HEK293T (cell line): ENCODE data around the gene FBXW8.
"Not testable (repeated sequence)": the region's sequence is repeated elsewhere in the genome, so short reads cannot be mapped to it uniquely, and the experiment has no call there.

Experiments
- CTCF ChIA-PET: fragments of 350-600 bp; formaldehyde crosslinking; extraction: SDS; loops from one replicate; lab custom pipeline; 2021; ENCODE audit warnings: antibody characterized with exemption, inconsistent platforms; lab: Yijun Ruan, JAX
- POLR2A ChIA-PET: fragments of 350-600 bp; formaldehyde crosslinking; extraction: SDS; loops from one replicate; lab custom pipeline; 2020; ENCODE audit warnings: antibody characterized with exemption, inconsistent platforms; lab: Yijun Ruan, JAX
- DNase-seq: peaks from one replicate; pipeline ENCODE4 v3.0.0; 2012; ENCODE audit warnings: mixed read lengths; ENCODE audit errors: extremely low spot score
- ARNT ChIP-seq: fragments of 450-650 bp; IDR thresholded peaks from 2 replicates; pipeline ENCODE4 v1.6.1; 2017; ENCODE audit warnings: mild to moderate bottlenecking
- BHLHE40 ChIP-seq: fragments of 450-650 bp; IDR thresholded peaks from 2 replicates; pipeline ENCODE4 v1.6.1; 2016; ENCODE audit warnings: mild to moderate bottlenecking, moderate library complexity, borderline replicate concordance
- CTBP1 ChIP-seq: fragments of 450-650 bp; IDR thresholded peaks from 2 replicates; pipeline ENCODE4 v1.6.1; 2016; ENCODE audit warnings: borderline replicate concordance
- ELF4 ChIP-seq: fragments of 450-650 bp; IDR thresholded peaks from 2 replicates; pipeline ENCODE4 v1.6.1; 2017; ENCODE audit warnings: antibody characterized with exemption
- FOXA1 ChIP-seq: fragments of 450-650 bp; IDR thresholded peaks from 2 replicates; pipeline ENCODE4 v1.6.1; 2016; ENCODE audit warnings: mild to moderate bottlenecking
- FOXK2 ChIP-seq: fragments of 450-650 bp; IDR thresholded peaks from 2 replicates; pipeline ENCODE4 v1.6.1; 2016; ENCODE audit warnings: mild to moderate bottlenecking
- FOXM1 ChIP-seq: fragments of 450-650 bp; IDR thresholded peaks from 2 replicates; pipeline ENCODE4 v1.6.1; 2017; ENCODE audit warnings: mild to moderate bottlenecking, borderline replicate concordance
- HDGF ChIP-seq: fragments of 450-650 bp; IDR thresholded peaks from 2 replicates; pipeline ENCODE4 v1.6.1; 2017; ENCODE audit warnings: antibody characterized with exemption, borderline replicate concordance
- L3MBTL2 ChIP-seq: fragments of 450-650 bp; conservative IDR thresholded peaks from 2 replicates; pipeline ENCODE4 v1.6.1; 2016; ENCODE audit warnings: mild to moderate bottlenecking
- LEF1 ChIP-seq: fragments of 450-650 bp; IDR thresholded peaks from 2 replicates; pipeline ENCODE4 v1.6.1; 2017; ENCODE audit warnings: mild to moderate bottlenecking, borderline replicate concordance
- NFRKB ChIP-seq: fragments of 450-650 bp; IDR thresholded peaks from 2 replicates; pipeline ENCODE4 v1.6.1; 2016; ENCODE audit warnings: mild to moderate bottlenecking, moderate library complexity
- PKNOX1 ChIP-seq: fragments of 450-650 bp; IDR thresholded peaks from 2 replicates; pipeline ENCODE4 v1.6.1; 2016
- SP1 ChIP-seq: fragments of 450-650 bp; IDR thresholded peaks from 2 replicates; pipeline ENCODE4 v1.6.1; 2017
- SUZ12 ChIP-seq: fragments of 450-650 bp; IDR thresholded peaks from 2 replicates; pipeline ENCODE4 v1.6.1; 2016; ENCODE audit warnings: mild to moderate bottlenecking
- TARDBP ChIP-seq: fragments of 450-650 bp; IDR thresholded peaks from 2 replicates; pipeline ENCODE4 v1.6.1; 2016
- ZNF384 ChIP-seq: fragments of 450-650 bp; IDR thresholded peaks from 2 replicates; pipeline ENCODE4 v1.6.1; 2016

Gene FBXW8

GRCh38 chr12:117053050-117053400, 142.3 kb downstream of the FBXW8 start:
- ChIA-PET CTCF (no interaction called here), POLR2A (no interaction called here)

GRCh38 chr12:117053597-117054201, 142.9 kb downstream of the FBXW8 start:
- TF ChIP-seq ELF4, result no peak
- TF ChIP-seq FOXK2, result no peak
- no peak for TF ChIP-seq SUZ12
- no peak for TF ChIP-seq HDGF
- no peak for TF ChIP-seq FOXM1
- no peak for TF ChIP-seq ZNF384
- TF ChIP-seq L3MBTL2, result no peak
- no peak for TF ChIP-seq BHLHE40
- no peak for TF ChIP-seq TARDBP
- no peak for TF ChIP-seq NFRKB
- TF ChIP-seq PKNOX1, result no peak
- no peak for TF ChIP-seq LEF1
- no peak for TF ChIP-seq FOXA1
- no peak for TF ChIP-seq ARNT
- TF ChIP-seq CTBP1, result no peak
- TF ChIP-seq SP1, result no peak
- POLR2A ChIA-PET, result no interaction called here
- CTCF ChIA-PET, result no interaction called here
- DNase-seq, result no peak

More at GRCh38 chr12:117053050-117053400, 142.3 kb downstream of the FBXW8 start:
- TF ChIP-seq LEF1 (no peak), ELF4 (no peak), TARDBP (no peak), CTBP1 (no peak), PKNOX1 (no peak), ZNF384 (no peak), L3MBTL2 (no peak), NFRKB (no peak), FOXA1 (no peak), BHLHE40 (no peak), FOXM1 (no peak), SP1 (no peak), HDGF (no peak), ARNT (no peak), SUZ12 (no peak), FOXK2 (no peak)
- no peak for DNase-seq

- ChIA-PET POLR2A (no interaction called here), CTCF (no interaction called here)
- TF ChIP-seq LEF1, result no peak
- TF ChIP-seq FOXM1, result no peak
- TF ChIP-seq SP1, result no peak
- no peak for TF ChIP-seq SUZ12
- no peak for TF ChIP-seq TARDBP
- no peak for TF ChIP-seq ZNF384
- TF ChIP-seq PKNOX1, result no peak
- no peak for TF ChIP-seq L3MBTL2
- no peak for DNase-seq
Observed at GRCh38 chr12:117054279-117054678, 143.5 kb downstream of the FBXW8 start.

- DNase-seq, POLR2A ChIA-PET, CTCF ChIA-PET: not testable (repeated sequence)
Observed at GRCh38 chr12:117057626-117058025, 146.9 kb downstream of the FBXW8 start.

GRCh38 chr12:117058442-117059072, 147.8 kb downstream of the FBXW8 start:
- CTCF ChIA-PET, result interaction anchor here (0.6 to 0.7 kb wide), 2 partner anchors 77 to 310 kb away, joined by 3 read pairs; no protein-coding TSS in a partner anchor
- DNase-seq, result no peak
- TF ChIP-seq SUZ12, result no peak
- TF ChIP-seq ARNT, result no peak
- TF ChIP-seq BHLHE40, result no peak
- no peak for TF ChIP-seq FOXA1
- POLR2A ChIA-PET, result no interaction called here

- no peak for DNase-seq
- ChIA-PET CTCF (no interaction called here), POLR2A (no interaction called here)
- TF ChIP-seq TARDBP (no peak), FOXK2 (no peak), SUZ12 (no peak), L3MBTL2 (no peak), ARNT (no peak), FOXM1 (no peak), ELF4 (no peak), NFRKB (no peak), HDGF (no peak), FOXA1 (no peak), BHLHE40 (no peak), ZNF384 (no peak), PKNOX1 (no peak), CTBP1 (no peak), LEF1 (no peak), SP1 (no peak)
Observed at GRCh38 chr12:117059156-117059555, 148.4 kb downstream of the FBXW8 start.
